GM13976 (cell line): ENCODE measurements around the gene DCTN3.

ENCODE experiments used
- DNase-seq: peaks from one replicate; pipeline ENCODE4 v3.0.0; 2012; ENCODE audit warnings: low spot score
- CTCF ChIP-seq: IDR thresholded peaks from 2 replicates; pipeline ENCODE4 v1.5.1; 2012; ENCODE audit warnings: borderline replicate concordance, mild to moderate bottlenecking; ENCODE audit not compliant: insufficient read depth; ENCODE audit errors: extremely low read depth, missing control alignments, control extremely low read depth
- in situ Hi-C: fragments of 300-500 bp; cut with MboI; formaldehyde crosslinking; loops from one replicate; pipeline ENCODE4 v1.12.0; 2022; ENCODE audit warnings: low sequenced_read_pairs, mixed read lengths, inconsistent platforms; ENCODE audit not compliant: unreplicated experiment

DCTN3 gene

DNA sequence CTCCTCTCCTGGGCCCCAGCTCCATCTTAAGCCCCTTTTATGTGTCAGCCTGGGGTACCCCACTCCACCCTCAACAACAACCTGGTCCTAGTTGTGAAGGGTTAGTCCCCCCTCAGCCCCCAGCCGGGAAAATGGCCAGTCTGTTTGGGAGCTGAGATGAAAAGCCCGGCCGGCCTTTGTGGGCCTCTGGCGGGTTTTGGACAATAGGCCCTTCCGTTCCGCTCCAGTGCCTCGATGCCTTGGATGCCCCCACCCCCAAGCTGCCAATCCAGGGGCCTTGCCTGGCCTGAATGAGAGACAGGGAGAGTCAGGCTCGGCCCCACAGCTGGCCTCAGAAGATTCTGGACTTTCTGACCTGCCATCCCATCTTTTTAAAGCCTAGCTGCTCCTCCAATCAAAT is 39.9 kb downstream of the DCTN3 start:
- no peak for TF ChIP-seq CTCF
- no peak for DNase-seq
- in situ Hi-C loops = no loop called here

GRCh38 chr9:34579808-34580163 is 40.5 kb downstream of the DCTN3 start:
- no peak for DNase-seq
- TF ChIP-seq CTCF = no peak
- in situ Hi-C loops = no loop called here

DNA sequence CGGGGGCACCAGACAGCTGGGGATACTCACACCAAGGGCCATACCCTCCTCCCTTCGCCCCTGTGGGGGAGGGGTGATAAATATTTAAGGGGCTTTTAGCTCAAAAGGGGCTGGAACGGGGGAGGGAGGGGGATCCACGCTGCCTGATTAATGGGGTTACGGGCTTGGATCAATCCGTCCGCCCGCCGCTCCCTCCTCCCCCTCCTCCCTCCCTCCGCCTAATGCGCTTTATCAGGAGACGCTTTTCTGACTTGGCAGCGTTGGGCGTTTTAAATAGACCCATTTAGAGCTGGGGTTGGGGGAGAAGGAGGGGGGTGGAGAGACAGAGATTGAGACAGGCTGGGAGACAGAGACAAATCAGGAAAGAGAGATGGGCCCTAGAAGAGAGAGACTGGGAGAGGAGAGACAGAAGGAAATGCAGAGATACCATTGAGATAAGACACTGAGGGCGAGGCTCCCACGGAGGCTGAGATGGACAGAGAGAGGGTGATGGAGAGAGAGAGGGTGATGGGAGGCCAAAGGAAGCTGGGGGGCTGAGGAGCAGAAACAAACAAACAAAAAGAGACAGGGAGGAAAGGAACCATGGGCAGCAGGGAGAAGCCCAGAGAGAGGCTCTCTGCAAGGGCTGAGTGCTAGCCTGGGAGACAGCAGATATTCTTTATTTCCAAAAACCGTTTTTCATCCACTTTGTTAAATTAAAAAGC is 41.0 kb downstream of the DCTN3 start:
- in situ Hi-C loops = no loop called here

GRCh38 chr9:34578241-34579103 is 41.8 kb downstream of the DCTN3 start:
- DNase-seq = no peak
- in situ Hi-C loops = no loop called here
- no peak for TF ChIP-seq CTCF

More for the DNA sequence above, 41.0 kb downstream of the DCTN3 start:
- no peak for DNase-seq
- no peak for TF ChIP-seq CTCF

DNA sequence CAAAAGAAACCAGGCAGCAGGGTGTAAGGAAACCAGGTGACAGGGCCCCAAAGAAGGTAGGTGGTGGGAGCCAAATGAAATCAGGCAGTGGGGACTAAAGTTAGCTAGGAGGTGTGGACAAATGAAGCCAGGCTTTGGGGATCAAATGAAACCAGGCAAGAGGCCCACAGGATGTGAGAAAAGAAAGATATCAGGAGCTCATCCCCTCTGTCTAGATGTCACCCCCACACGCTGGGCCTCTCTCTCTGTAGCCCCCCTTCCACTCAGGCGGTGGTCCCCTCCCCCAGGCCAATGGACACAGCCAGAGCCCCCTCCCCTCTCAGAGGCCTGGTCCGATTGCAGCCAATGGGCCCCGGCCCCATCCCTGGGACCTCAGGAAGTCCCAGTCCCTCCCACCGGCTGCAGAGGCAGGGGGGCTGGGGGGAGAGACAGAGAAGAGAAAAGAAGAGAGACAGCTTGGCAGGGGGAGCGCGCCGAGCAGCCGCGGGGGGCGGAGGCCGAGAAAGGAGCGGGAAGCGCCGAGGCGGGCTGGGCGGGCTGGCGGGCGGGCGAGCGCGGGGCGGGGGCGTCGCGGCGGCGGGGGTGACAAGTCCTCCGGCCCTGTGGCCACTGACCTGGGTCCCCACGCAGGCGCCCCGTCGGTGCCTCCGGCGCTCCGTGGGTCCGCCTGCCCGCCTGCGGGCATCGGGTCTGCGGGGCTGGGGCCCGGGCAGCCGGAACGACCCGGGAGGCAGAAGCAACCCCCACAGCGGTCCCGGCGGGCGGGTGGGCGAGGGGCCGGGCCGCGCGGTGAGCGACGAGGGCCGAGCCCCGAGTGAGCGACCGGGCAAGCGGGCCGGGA is 42.7 kb downstream of the DCTN3 start:
- in situ Hi-C loops = no loop called here

More for the DNA sequence above, 42.7 kb downstream of the DCTN3 start:
- no peak for TF ChIP-seq CTCF
- DNase-seq = no peak
